Activated T-helper 1 cell treated with anti-CD3 and anti-CD28 coated beads, Interleukin-2, amount 50 U/mL, for 16 hours (primary cell): Measurements from ENCODE around the gene KLHL29.

Source experiments
- DNase-seq, 2 donors: peaks; one replicate each; pipeline ENCODE4 v3.0.0-alpha.2; 2020; ENCODE audit warnings: low read depth in 1 of 2, low spot score in 1 of 2

Gene KLHL29

GRCh38 chr2:23626701-23627230 is 241.8 kb downstream of the KLHL29 start:
- DNase-seq: no peak

- DNase-seq: no peak
Measured at GRCh38 chr2:23627236-23628009, 242.4 kb downstream of the KLHL29 start.

GRCh38 chr2:23628926-23629771 is 244.2 kb downstream of the KLHL29 start:
- no peak for DNase-seq

GRCh38 chr2:23629772-23630480 is 244.9 kb downstream of the KLHL29 start:
- DNase-seq: no peak

- no peak for DNase-seq
Measured at GRCh38 chr2:23630961-23631360, 246.0 kb downstream of the KLHL29 start.

- DNase-seq: no peak
Measured at GRCh38 chr2:23631389-23631788, 246.4 kb downstream of the KLHL29 start.

- no peak for DNase-seq
Measured at GRCh38 chr2:23632386-23632785, 247.4 kb downstream of the KLHL29 start.

- no peak for DNase-seq
Measured at GRCh38 chr2:23632831-23633395, 247.9 kb downstream of the KLHL29 start.

GRCh38 chr2:23633966-23634365 is 249.0 kb downstream of the KLHL29 start:
- no peak for DNase-seq

- DNase-seq: no peak
Measured at GRCh38 chr2:23635442-23636340, 250.7 kb downstream of the KLHL29 start.

GRCh38 chr2:23636426-23636825 is 251.4 kb downstream of the KLHL29 start:
- no peak for DNase-seq

- DNase-seq: no peak
Measured at GRCh38 chr2:23637011-23637778, 252.2 kb downstream of the KLHL29 start.

- no peak for DNase-seq
Measured at GRCh38 chr2:23639406-23639982, 254.5 kb downstream of the KLHL29 start.

GRCh38 chr2:23640711-23641110 is 255.7 kb downstream of the KLHL29 start:
- DNase-seq: no peak

GRCh38 chr2:23642516-23642915 is 257.5 kb downstream of the KLHL29 start:
- DNase-seq: no peak

GRCh38 chr2:23645230-23645808 is 260.3 kb downstream of the KLHL29 start:
- DNase-seq: no peak

- no peak for DNase-seq
Measured at GRCh38 chr2:23647563-23647962, 262.6 kb downstream of the KLHL29 start.

GRCh38 chr2:23649303-23649702 is 264.3 kb downstream of the KLHL29 start:
- no peak for DNase-seq

GRCh38 chr2:23649819-23650218 is 264.8 kb downstream of the KLHL29 start:
- DNase-seq: no peak
